ENCODE measurements around the gene TMCO4. TPM values are rescaled to one million over a fixed set of nuclear protein-coding genes. Genes with fewer than 3 reads are reported as not detected.

Gene TMCO4
- total and polyA plus RNA-seq, 10 of the 15 experiments (the other 5 are each of a cell fraction or from before 2014, with no cell fraction given) = 2.4 to 20.8 (median 13.0) TPM

DNA sequence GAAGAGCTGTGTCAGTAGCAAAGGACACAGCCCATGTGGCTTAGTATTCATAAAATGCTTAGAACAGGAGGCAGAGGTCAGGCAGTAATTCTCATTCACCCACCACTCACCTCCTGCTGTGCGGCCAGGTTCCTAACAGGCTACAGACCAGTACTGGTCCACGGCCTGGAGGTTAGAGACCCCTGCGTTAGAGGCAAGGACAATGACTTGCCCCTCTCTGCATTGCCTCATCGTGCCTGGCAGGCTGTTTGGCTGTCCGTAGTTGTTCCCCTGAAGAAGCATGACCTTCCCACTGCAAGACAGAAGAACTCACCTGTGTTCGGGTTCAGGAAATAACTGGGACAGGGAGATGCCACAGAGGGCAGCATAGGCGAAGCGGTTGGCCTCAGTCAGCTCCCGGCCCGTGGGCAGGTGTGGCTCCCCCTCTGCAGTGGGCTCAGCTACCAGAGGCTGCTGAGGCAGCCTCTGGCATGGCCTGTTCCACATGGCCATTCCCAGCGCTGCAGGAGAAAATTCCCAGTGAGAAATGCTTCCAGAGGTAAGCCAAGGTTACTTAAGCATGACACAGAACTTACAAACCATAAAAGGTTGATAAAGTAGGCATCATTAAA lies 19.3 kb downstream of the TMCO4 start:
- CTCF ChIA-PET = no interaction called here
- Histone ChIP-seq H3K4me1 (ENCODE audit: control insufficient read depth, insufficient read depth, low read length) (no peaks in the 10 kb centered on the region), H2AFZ (ENCODE audit: control insufficient read depth, low read depth, low read length) (no peak overlapping the region), H3K4me2 (ENCODE audit: control insufficient read depth, insufficient read depth) (no peak overlapping the region), H3K36me3 (ENCODE audit: control insufficient read depth in 2 of 2, insufficient read depth in 2 of 2, low read length in 1 of 2) (peaks cover 6 to 11% of the 10 kb centered on the region in 2 experiments), H4K20me1 (ENCODE audit: control insufficient read depth, insufficient read depth) (no peaks in the 10 kb centered on the region), H3K27me3 (replicated peaks in 1 of 2; ENCODE audit: control insufficient read depth in 2 of 2, insufficient read depth in 2 of 2, low read length in 1 of 2) (no peaks in the 10 kb centered on the region), H3K9ac (ENCODE audit: control insufficient read depth, insufficient read depth, low read length) (no peak overlapping the region), H3K4me3 (no peak overlapping the region), H3K79me2 (ENCODE audit: control insufficient read depth, insufficient read depth, low read length) (no peaks in the 10 kb centered on the region), H3K27ac (ENCODE audit: control insufficient read depth, insufficient read depth) (no peak overlapping the region), H3K9me3 (replicated peaks; ENCODE audit: control insufficient read depth, insufficient read depth, low read length) (no peaks in the 10 kb centered on the region)
- WGBS (ENCODE audit: insufficient coverage, insufficient replicate concordance, low lambda C conversion rate, missing lambda C conversion rate) = 95% methylated on average over 11 of the region's 11 CpGs
- FAIRE-seq (no peak), ATAC-seq (no peak), DNase-seq (ENCODE audit: low read depth, low spot score) (no peak)
- intact Hi-C loops (cut with micrococcal nuclease; ENCODE audit: unreplicated experiment) (no loop called here), in situ Hi-C loops (cut with MboI) (loop anchor here (5.0 kb wide), 1 partner anchor 48 kb away; no protein-coding TSS in a partner anchor)
- TF ChIP-seq PAX5 (IDR thresholded peaks at IDR 0.05; ENCODE audit: borderline replicate concordance, low read depth, low read length) (no peak), ZNF384 (IDR thresholded peaks at IDR 0.05; ENCODE audit: borderline replicate concordance, low read depth, low read length) (no peak), POLR2AphosphoS2 (IDR thresholded peaks at IDR 0.05; ENCODE audit: low read depth, low read length) (no peak), CBFB (IDR thresholded peaks at IDR 0.05; ENCODE audit: low read depth) (no peak), ELK1 (IDR thresholded peaks at IDR 0.05; ENCODE audit: low read depth, low read length) (no peak)
- RAD21 ChIA-PET (ENCODE audit: unreplicated experiment) = no interaction called here
- POLR2A ChIA-PET = no interaction called here
- SMC1A ChIA-PET (ENCODE audit: uncharacterized antibody, unreplicated experiment) = no interaction called here
- no TSS peak for BruUV-seq (replicated peaks)

DNA sequence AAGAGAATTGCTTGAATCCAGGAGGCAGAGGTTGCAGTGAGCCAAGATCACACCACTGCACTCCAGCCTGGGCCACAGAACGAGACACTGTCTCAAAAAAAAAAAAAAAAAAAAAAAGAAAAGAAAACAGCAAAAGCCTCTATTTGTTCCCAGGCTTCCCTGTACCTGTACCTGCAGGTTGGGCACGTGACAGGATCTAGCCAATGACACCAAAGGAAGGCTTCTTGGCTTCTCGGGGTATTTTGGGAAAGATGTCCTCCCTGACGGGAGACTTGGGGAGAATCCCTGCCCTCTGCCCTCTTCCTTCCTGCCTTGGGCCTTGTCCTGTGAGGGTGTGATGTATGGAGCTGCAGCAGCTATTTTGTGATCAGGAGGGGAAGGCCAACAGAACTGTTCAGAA lies 22.8 kb downstream of the TMCO4 start:
- peaks cover 6 to 11% of the 10 kb centered on the region in 2 experiments for H3K36me3 ChIP-seq (ENCODE audit: control insufficient read depth in 2 of 2, insufficient read depth in 2 of 2, low read length in 1 of 2)
- ChIA-PET RAD21 (ENCODE audit: unreplicated experiment) (no interaction called here), POLR2A (no interaction called here), SMC1A (ENCODE audit: uncharacterized antibody, unreplicated experiment) (no interaction called here), CTCF (no interaction called here)
- no peaks in the 10 kb centered on the region for H4K20me1 ChIP-seq (ENCODE audit: control insufficient read depth, insufficient read depth)
- no peak for FAIRE-seq
- WGBS (ENCODE audit: insufficient coverage, insufficient replicate concordance, low lambda C conversion rate, missing lambda C conversion rate) = 94% methylated on average over 3 of the region's 4 CpGs
- intact Hi-C loops (cut with micrococcal nuclease; ENCODE audit: unreplicated experiment) (no loop called here), in situ Hi-C loops (cut with MboI) (no loop called here)
- BruUV-seq (replicated peaks) = no TSS peak
- H3K4me3 ChIP-seq = no peak overlapping the region
- no peaks in the 10 kb centered on the region for H3K9me3 ChIP-seq (replicated peaks; ENCODE audit: control insufficient read depth, insufficient read depth, low read length)
- no peaks in the 10 kb centered on the region for H3K4me1 ChIP-seq (ENCODE audit: control insufficient read depth, insufficient read depth, low read length)
- ATAC-seq = no peak
- H3K9ac ChIP-seq (ENCODE audit: control insufficient read depth, insufficient read depth, low read length) = no peak overlapping the region
- no peaks in the 10 kb centered on the region for H3K79me2 ChIP-seq (ENCODE audit: control insufficient read depth, insufficient read depth, low read length)
- no peak overlapping the region for H2AFZ ChIP-seq (ENCODE audit: control insufficient read depth, low read depth, low read length)
- H3K27me3 ChIP-seq (replicated peaks in 1 of 2; ENCODE audit: control insufficient read depth in 2 of 2, insufficient read depth in 2 of 2, low read length in 1 of 2) = no peaks in the 10 kb centered on the region
- H3K4me2 ChIP-seq (ENCODE audit: control insufficient read depth, insufficient read depth) = no peak overlapping the region
- no peak overlapping the region for H3K27ac ChIP-seq (ENCODE audit: control insufficient read depth, insufficient read depth)
- DNase-seq (ENCODE audit: low read depth, low spot score) = no peak
- no peak for TF ChIP-seq CREM (IDR thresholded peaks at IDR 0.05; ENCODE audit: low read depth)
- TF ChIP-seq CEBPZ (IDR thresholded peaks at IDR 0.05; ENCODE audit: low read depth, low read length) = no peak
- no peak for TF ChIP-seq EZH2 (IDR thresholded peaks at IDR 0.05; ENCODE audit: borderline replicate concordance, control insufficient read depth, low read depth, low read length)
- TF ChIP-seq, protein P1, sequence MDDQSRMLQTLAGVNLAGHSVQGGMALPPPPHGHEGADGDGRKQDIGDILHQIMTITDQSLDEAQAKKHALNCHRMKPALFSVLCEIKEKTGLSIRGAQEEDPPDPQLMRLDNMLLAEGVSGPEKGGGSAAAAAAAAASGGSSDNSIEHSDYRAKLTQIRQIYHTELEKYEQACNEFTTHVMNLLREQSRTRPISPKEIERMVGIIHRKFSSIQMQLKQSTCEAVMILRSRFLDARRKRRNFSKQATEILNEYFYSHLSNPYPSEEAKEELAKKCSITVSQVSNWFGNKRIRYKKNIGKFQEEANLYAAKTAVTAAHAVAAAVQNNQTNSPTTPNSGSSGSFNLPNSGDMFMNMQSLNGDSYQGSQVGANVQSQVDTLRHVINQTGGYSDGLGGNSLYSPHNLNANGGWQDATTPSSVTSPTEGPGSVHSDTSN (IDR thresholded peaks at IDR 0.05; ENCODE audit: insufficient replicate concordance, low read depth, low read length) = no peak
- TF ChIP-seq ESRRA (IDR thresholded peaks at IDR 0.05; ENCODE audit: low read length) = no peak
- TF ChIP-seq BACH1 (IDR thresholded peaks at IDR 0.05; ENCODE audit: borderline replicate concordance) = no peak
- no peak for TF ChIP-seq HDAC6 (IDR thresholded peaks at IDR 0.05; ENCODE audit: unreplicated experiment)
- no peak for TF ChIP-seq POU2F2 (IDR thresholded peaks at IDR 0.05; ENCODE audit: borderline replicate concordance, low read depth, low read length)
